Endodermal cell (in vitro differentiated cells): Measurements from ENCODE around the gene OSBPL9. TPM values are rescaled to one million over a fixed set of nuclear protein-coding genes. Genes with fewer than 3 reads are reported as not detected.

ENCODE experiments used
- DNase-seq: peaks from one replicate; pipeline ENCODE4 v3.0.0-alpha.2; 2017
- H3K27ac ChIP-seq: 2 replicates; pipeline ENCODE4 v1.5.1; 2013; ENCODE audit warnings: mild to moderate bottlenecking, low read depth, low read length, moderate library complexity
- H3K27me3 ChIP-seq: 2 replicates; pipeline ENCODE4 v1.6.1; 2013; ENCODE audit warnings: mild to moderate bottlenecking, low read length, moderate library complexity; ENCODE audit not compliant: insufficient read depth, control insufficient read depth, poor library complexity, severe bottlenecking
- H3K36me3 ChIP-seq: 2 replicates; pipeline ENCODE4 v1.7.0; 2013; ENCODE audit warnings: mild to moderate bottlenecking, low read length, moderate library complexity; ENCODE audit not compliant: control insufficient read depth, insufficient read depth
- H3K4me1 ChIP-seq: one replicate; pipeline ENCODE4 v1.7.0; 2013; ENCODE audit warnings: low read length; ENCODE audit not compliant: control insufficient read depth, insufficient read depth
- H3K4me3 ChIP-seq: 2 replicates; pipeline ENCODE4 v1.5.1; 2013; ENCODE audit warnings: mild to moderate bottlenecking, low read length, moderate library complexity
- H3K9ac ChIP-seq: 2 replicates; pipeline ENCODE4 v1.6.1; 2013; ENCODE audit warnings: mild to moderate bottlenecking, low read length, moderate library complexity; ENCODE audit not compliant: poor library complexity, severe bottlenecking; ENCODE audit errors: extremely low read depth
- H3K9me3 ChIP-seq: 2 replicates; pipeline ENCODE4 v1.6.1; 2013; ENCODE audit warnings: mild to moderate bottlenecking, low read length, moderate library complexity; ENCODE audit not compliant: control insufficient read depth
- H3K27ac Mint-ChIP-seq: 2 replicates; pipeline ENCODE4 v1.8.0; 2020; ENCODE audit warnings: mixed read lengths
- H3K27me3 Mint-ChIP-seq: 2 replicates; pipeline ENCODE4 v1.8.0; 2021; ENCODE audit warnings: mild to moderate bottlenecking, mixed read lengths; ENCODE audit not compliant: insufficient read depth
- H3K36me3 Mint-ChIP-seq: 2 replicates; pipeline ENCODE4 v1.8.0; 2020; ENCODE audit warnings: low read depth, mixed read lengths
- H3K4me1 Mint-ChIP-seq: 2 replicates; pipeline ENCODE4 v1.8.0; 2020; ENCODE audit warnings: mixed read lengths
- H3K4me3 Mint-ChIP-seq: 2 replicates; pipeline ENCODE4 v1.8.0; 2020; ENCODE audit warnings: mild to moderate bottlenecking, moderate library complexity, mixed read lengths
- H3K9me3 Mint-ChIP-seq: 2 replicates; pipeline ENCODE4 v1.8.0; 2020; ENCODE audit warnings: mild to moderate bottlenecking, mixed read lengths
- WGBS, 2 experiments: methylation state at CpG; one replicate each; pipeline versions ENCODE4 v1.1.5 to v1.1.7; 2013; ENCODE audit warnings: missing lambda C conversion rate in 2 of 2, mixed read lengths in 1 of 2; ENCODE audit not compliant: insufficient coverage in 1 of 2, insufficient read length in 1 of 2; 5-methylcytosine and 5-hydroxymethylcytosine counted together
- total RNA-seq, 2 donors: library from RNA; stranded (reverse); fragmentation: NEBNext Ultra II Directional in 1 of 2; extraction: Animal tissue kit (Norgen Biotek cat#: 25700) in 1 of 2; gene quantifications; 2 replicates in 1 of 2; 3 replicates in 1 of 2; pipeline ENCODE4 v1.2.1, GENCODE V29; 2021
- TF ChIP-seq, protein P1 (sequence below): fragments of 200-600 bp; sonication (generic); conservative IDR thresholded peaks from 2 replicates; pipeline ENCODE4 v1.5.0; 2021; ENCODE audit warnings: antibody characterized with exemption, mild to moderate bottlenecking

The OSBPL9 gene
- total RNA-seq, 2 donors from 2014 or later, result 76.9 to 93.3 TPM

DNA sequence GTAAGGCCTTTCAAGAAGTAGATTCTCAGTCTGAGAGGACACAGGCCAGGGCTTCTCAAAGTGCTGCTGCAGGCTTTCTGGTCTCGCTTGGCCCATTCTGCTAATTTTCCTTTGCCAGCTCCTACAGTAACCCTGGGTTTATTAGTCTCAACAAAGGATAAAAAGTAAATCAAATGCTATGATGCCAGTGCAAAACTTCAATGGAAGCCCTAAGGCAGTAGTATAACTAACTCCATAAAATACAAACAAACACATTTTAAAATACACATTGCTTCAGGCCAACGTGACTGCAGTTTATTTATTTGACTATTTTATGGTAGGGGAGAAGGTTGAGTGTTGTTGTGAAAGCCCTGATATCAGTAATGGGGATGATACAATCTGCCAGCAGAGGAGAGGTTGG is 172.0 kb downstream of the OSBPL9 start:
- Mint-ChIP-seq H3K27me3 (no peaks in the 10 kb centered on the region), H3K4me1 (no peaks in the 10 kb centered on the region), H3K9me3 (no peaks in the 10 kb centered on the region), H3K36me3 (peaks cover 73% of the 10 kb centered on the region), H3K27ac (no peak overlapping the region), H3K4me3 (no peak overlapping the region)
- Histone ChIP-seq H3K36me3 (peaks cover 99% of the 10 kb centered on the region), H3K27ac (no peak overlapping the region), H3K4me3 (no peak overlapping the region), H3K4me1 (no peaks in the 10 kb centered on the region), H3K27me3 (no peaks in the 10 kb centered on the region), H3K9me3 (no peaks in the 10 kb centered on the region), H3K9ac (no peak overlapping the region)
- DNase-seq, result no peak
- TF ChIP-seq, protein P1, sequence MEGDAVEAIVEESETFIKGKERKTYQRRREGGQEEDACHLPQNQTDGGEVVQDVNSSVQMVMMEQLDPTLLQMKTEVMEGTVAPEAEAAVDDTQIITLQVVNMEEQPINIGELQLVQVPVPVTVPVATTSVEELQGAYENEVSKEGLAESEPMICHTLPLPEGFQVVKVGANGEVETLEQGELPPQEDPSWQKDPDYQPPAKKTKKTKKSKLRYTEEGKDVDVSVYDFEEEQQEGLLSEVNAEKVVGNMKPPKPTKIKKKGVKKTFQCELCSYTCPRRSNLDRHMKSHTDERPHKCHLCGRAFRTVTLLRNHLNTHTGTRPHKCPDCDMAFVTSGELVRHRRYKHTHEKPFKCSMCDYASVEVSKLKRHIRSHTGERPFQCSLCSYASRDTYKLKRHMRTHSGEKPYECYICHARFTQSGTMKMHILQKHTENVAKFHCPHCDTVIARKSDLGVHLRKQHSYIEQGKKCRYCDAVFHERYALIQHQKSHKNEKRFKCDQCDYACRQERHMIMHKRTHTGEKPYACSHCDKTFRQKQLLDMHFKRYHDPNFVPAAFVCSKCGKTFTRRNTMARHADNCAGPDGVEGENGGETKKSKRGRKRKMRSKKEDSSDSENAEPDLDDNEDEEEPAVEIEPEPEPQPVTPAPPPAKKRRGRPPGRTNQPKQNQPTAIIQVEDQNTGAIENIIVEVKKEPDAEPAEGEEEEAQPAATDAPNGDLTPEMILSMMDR, result no peak
- WGBS, 2 experiments, result 99 to 100% methylated on average over 1 to 2 of the region's 2 CpGs

GRCh38 chr1:51789342-51789741 is 172.4 kb downstream of the OSBPL9 start:
- Mint-ChIP-seq H3K27ac (no peak overlapping the region), H3K4me1 (no peaks in the 10 kb centered on the region), H3K27me3 (no peaks in the 10 kb centered on the region), H3K4me3 (no peak overlapping the region), H3K9me3 (no peaks in the 10 kb centered on the region), H3K36me3 (peaks cover 72% of the 10 kb centered on the region)
- Histone ChIP-seq H3K27me3 (no peaks in the 10 kb centered on the region), H3K4me1 (no peaks in the 10 kb centered on the region), H3K36me3 (peaks cover 99% of the 10 kb centered on the region), H3K4me3 (no peak overlapping the region), H3K27ac (no peak overlapping the region), H3K9ac (no peak overlapping the region), H3K9me3 (no peaks in the 10 kb centered on the region)
- no peak for DNase-seq
- TF ChIP-seq, protein P1, result no peak
- WGBS, 2 experiments, result 100% methylated on average over 1 of the region's 1 CpG; no CpG with 5 or more reads in 1 of the 2 experiments

- TF ChIP-seq, protein P1, result no peak
- Histone ChIP-seq H3K9me3 (no peaks in the 10 kb centered on the region), H3K36me3 (peaks cover 100% of the 10 kb centered on the region), H3K4me1 (no peaks in the 10 kb centered on the region), H3K27ac (no peak overlapping the region), H3K9ac (no peak overlapping the region), H3K27me3 (no peaks in the 10 kb centered on the region), H3K4me3 (no peak overlapping the region)
- WGBS, 2 experiments, result 90 to 96% methylated on average over 5 to 6 of the region's 6 CpGs
- H3K4me3 Mint-ChIP-seq, result no peak overlapping the region
- no peak overlapping the region for H3K27ac Mint-ChIP-seq
- no peaks in the 10 kb centered on the region for H3K27me3 Mint-ChIP-seq
- H3K36me3 Mint-ChIP-seq, result peaks cover 70% of the 10 kb centered on the region
- no peaks in the 10 kb centered on the region for H3K4me1 Mint-ChIP-seq
- DNase-seq, result no peak
- no peaks in the 10 kb centered on the region for H3K9me3 Mint-ChIP-seq
These were observed 173.5 kb downstream of the OSBPL9 start for GRCh38 chr1:51790385-51790784.
